ENCODE results near the gene IFFO2.

Gene IFFO2

DNA sequence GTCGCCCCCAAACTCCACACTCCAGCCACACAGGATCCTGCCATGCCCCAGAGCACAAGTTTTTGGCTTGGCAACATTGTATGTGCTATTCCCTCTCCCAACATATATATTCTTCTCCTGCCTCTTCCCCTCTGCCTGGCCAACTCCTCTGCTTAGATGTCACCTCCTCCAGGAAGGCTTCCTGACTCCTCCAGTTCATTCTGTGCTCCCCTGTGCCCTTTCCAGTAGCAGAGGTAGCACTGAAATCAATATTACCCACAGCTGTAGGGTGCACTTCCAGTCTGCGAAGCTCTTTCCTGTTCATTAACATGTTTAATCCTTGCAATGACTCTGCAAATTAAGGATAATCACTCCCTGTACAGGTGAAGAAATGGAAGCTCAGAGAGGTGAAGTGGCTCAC, 75.3 kb downstream of the IFFO2 start:
- H3K27me3 ChIP-seq (ENCODE audit: insufficient read depth, low read length) = no peaks in the 10 kb centered on the region
- no peaks in the 10 kb centered on the region for H3K9me3 ChIP-seq (ENCODE audit: low read length)
- no peak overlapping the region for H2AFZ ChIP-seq (ENCODE audit: low read depth, low read length)
- H3K4me3 ChIP-seq (ENCODE audit: low read length) = no peak overlapping the region
- peaks cover 5% of the 10 kb centered on the region for H3K36me3 ChIP-seq (ENCODE audit: insufficient read depth, low read length)
- peaks cover 6% of the 10 kb centered on the region for H3K4me1 ChIP-seq (ENCODE audit: insufficient read depth, low read length)

DNA sequence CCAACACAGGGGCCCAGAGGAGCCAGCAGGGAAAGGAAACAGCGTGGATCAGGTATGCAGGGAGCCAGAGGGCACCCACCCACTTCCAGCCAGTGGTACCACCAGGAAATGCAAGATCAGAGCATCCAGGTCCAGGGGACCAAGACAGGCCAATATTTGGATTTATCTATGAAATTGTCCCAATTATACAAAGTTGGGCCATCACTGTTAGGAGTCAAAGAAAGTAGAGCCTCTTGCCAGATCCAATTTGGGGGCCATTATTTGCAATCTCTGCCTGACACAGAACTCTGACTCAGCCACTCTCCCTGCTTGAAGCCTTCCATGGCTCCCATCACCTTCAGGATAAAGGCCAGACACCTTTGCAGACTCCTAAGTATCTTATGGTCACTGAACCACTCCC, 75.9 kb downstream of the IFFO2 start:
- peaks cover 5% of the 10 kb centered on the region for H3K36me3 ChIP-seq (ENCODE audit: insufficient read depth, low read length)
- no peak overlapping the region for H3K4me3 ChIP-seq (ENCODE audit: low read length)
- no peaks in the 10 kb centered on the region for H3K9me3 ChIP-seq (ENCODE audit: low read length)
- no peak overlapping the region for H2AFZ ChIP-seq (ENCODE audit: low read depth, low read length)
- H3K4me1 ChIP-seq (ENCODE audit: insufficient read depth, low read length) = peaks cover 6% of the 10 kb centered on the region
- H3K27me3 ChIP-seq (ENCODE audit: insufficient read depth, low read length) = no peaks in the 10 kb centered on the region

- H3K4me3 ChIP-seq (ENCODE audit: low read length) = no peak overlapping the region
- no peak overlapping the region for H2AFZ ChIP-seq (ENCODE audit: low read depth, low read length)
- H3K27me3 ChIP-seq (ENCODE audit: insufficient read depth, low read length) = no peaks in the 10 kb centered on the region
- peaks cover 5% of the 10 kb centered on the region for H3K36me3 ChIP-seq (ENCODE audit: insufficient read depth, low read length)
- H3K9me3 ChIP-seq (ENCODE audit: low read length) = no peaks in the 10 kb centered on the region
- peaks cover 6% of the 10 kb centered on the region for H3K4me1 ChIP-seq (ENCODE audit: insufficient read depth, low read length)
Observed at GRCh38 chr1:18879791-18880309, 76.6 kb downstream of the IFFO2 start.

DNA sequence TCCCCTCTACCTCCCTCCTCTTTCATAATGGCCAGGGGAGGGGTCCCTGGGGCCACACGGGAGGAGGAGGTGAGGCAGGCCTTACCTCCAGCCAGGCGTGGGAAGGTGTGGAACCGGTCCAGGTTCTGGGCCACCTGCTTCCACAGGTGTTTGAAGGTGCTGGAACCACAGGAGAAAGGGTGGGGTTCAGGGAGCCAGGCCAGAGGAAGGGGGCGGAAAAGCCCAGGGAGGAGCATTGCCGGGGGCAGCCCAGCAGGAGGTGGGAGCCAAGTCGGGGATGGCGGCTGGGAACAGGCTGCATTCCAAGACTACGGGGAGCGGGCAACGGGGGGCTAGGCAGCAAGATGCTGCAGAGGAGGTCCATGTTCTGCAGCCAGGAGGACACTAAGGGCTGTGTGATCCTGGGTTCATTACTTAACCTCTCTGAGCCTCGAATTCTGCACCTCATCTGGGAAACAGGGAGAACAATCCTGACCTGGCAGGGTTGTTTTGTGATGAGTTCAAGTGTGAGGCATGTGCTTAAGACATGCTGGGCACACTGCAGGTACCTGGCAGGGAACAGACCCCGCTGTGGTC, 77.2 kb downstream of the IFFO2 start:
- peaks cover 5% of the 10 kb centered on the region for H3K36me3 ChIP-seq (ENCODE audit: insufficient read depth, low read length)
- no peaks in the 10 kb centered on the region for H3K9me3 ChIP-seq (ENCODE audit: low read length)
- H3K4me3 ChIP-seq (ENCODE audit: low read length) = no peak overlapping the region
- H2AFZ ChIP-seq (ENCODE audit: low read depth, low read length) = no peak overlapping the region
- peaks cover 6% of the 10 kb centered on the region for H3K4me1 ChIP-seq (ENCODE audit: insufficient read depth, low read length)
- no peaks in the 10 kb centered on the region for H3K27me3 ChIP-seq (ENCODE audit: insufficient read depth, low read length)

DNA sequence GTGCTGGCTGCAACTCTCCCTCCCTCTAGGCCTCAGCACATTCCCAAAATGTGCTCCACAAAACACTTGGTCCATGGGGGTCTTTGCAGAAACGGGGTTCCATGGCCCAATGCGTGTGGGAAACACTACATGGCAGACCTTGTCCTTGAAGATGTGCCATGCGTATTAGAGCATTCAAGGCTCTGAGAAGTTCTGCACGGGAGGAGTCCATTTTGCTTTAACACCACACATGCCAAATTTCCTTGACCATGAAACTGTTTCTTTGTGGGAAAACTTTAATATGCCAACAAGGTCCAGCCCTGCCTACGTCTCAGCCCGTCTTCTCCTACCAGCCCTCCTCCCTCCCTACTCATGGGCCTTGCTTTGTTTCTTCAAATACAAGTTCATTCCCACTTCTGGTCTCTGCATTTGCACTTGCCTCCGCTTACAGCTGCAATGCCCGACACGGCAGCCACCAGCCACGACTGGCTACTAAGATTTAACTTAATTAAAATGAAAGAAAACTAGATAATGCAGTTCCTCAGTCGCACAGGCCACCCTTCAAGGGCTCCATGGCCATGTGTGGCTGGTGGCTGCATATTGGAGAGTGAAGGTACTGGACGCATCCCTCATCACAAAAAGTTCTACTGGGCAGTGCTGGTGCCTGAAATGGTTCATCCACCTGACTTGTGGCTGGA, 77.8 kb downstream of the IFFO2 start:
- H2AFZ ChIP-seq (ENCODE audit: low read depth, low read length) = no peak overlapping the region
- H3K27me3 ChIP-seq (ENCODE audit: insufficient read depth, low read length) = no peaks in the 10 kb centered on the region
- H3K36me3 ChIP-seq (ENCODE audit: insufficient read depth, low read length) = peaks cover 5% of the 10 kb centered on the region
- H3K9me3 ChIP-seq (ENCODE audit: low read length) = no peaks in the 10 kb centered on the region
- H3K4me3 ChIP-seq (ENCODE audit: low read length) = no peak overlapping the region
- H3K4me1 ChIP-seq (ENCODE audit: insufficient read depth, low read length) = peaks cover 6% of the 10 kb centered on the region

- Histone ChIP-seq H3K4me3 (ENCODE audit: low read length) (no peak overlapping the region), H3K27me3 (ENCODE audit: insufficient read depth, low read length) (no peaks in the 10 kb centered on the region), H3K36me3 (ENCODE audit: insufficient read depth, low read length) (no peaks in the 10 kb centered on the region), H3K9me3 (ENCODE audit: low read length) (no peaks in the 10 kb centered on the region), H2AFZ (ENCODE audit: low read depth, low read length) (no peak overlapping the region), H3K4me1 (ENCODE audit: insufficient read depth, low read length) (peaks cover 6% of the 10 kb centered on the region)
Observed at GRCh38 chr1:18877282-18877681, 79.2 kb downstream of the IFFO2 start.

GRCh38 chr1:18876210-18876609, 80.3 kb downstream of the IFFO2 start:
- Histone ChIP-seq H3K4me3 (ENCODE audit: low read length) (no peak overlapping the region), H3K27me3 (ENCODE audit: insufficient read depth, low read length) (no peaks in the 10 kb centered on the region), H3K36me3 (ENCODE audit: insufficient read depth, low read length) (no peaks in the 10 kb centered on the region), H3K4me1 (ENCODE audit: insufficient read depth, low read length) (peaks cover 6% of the 10 kb centered on the region), H3K9me3 (ENCODE audit: low read length) (no peaks in the 10 kb centered on the region), H2AFZ (ENCODE audit: low read depth, low read length) (no peak overlapping the region)

- H3K27me3 ChIP-seq (ENCODE audit: insufficient read depth, low read length) = no peaks in the 10 kb centered on the region
- H3K36me3 ChIP-seq (ENCODE audit: insufficient read depth, low read length) = no peaks in the 10 kb centered on the region
- no peak overlapping the region for H3K4me3 ChIP-seq (ENCODE audit: low read length)
- H3K4me1 ChIP-seq (ENCODE audit: insufficient read depth, low read length) = peaks cover 6% of the 10 kb centered on the region
- H3K9me3 ChIP-seq (ENCODE audit: low read length) = no peaks in the 10 kb centered on the region
- H2AFZ ChIP-seq (ENCODE audit: low read depth, low read length) = no peak overlapping the region
Observed at GRCh38 chr1:18875796-18876128, 80.7 kb downstream of the IFFO2 start.

- Histone ChIP-seq H2AFZ (ENCODE audit: low read depth, low read length) (no peak overlapping the region), H3K27me3 (ENCODE audit: insufficient read depth, low read length) (no peaks in the 10 kb centered on the region), H3K4me3 (ENCODE audit: low read length) (no peak overlapping the region), H3K4me1 (ENCODE audit: insufficient read depth, low read length) (peaks cover 6% of the 10 kb centered on the region), H3K9me3 (ENCODE audit: low read length) (no peaks in the 10 kb centered on the region), H3K36me3 (ENCODE audit: insufficient read depth, low read length) (no peaks in the 10 kb centered on the region)
Observed at GRCh38 chr1:18875107-18875795, 81.2 kb downstream of the IFFO2 start.

DNA sequence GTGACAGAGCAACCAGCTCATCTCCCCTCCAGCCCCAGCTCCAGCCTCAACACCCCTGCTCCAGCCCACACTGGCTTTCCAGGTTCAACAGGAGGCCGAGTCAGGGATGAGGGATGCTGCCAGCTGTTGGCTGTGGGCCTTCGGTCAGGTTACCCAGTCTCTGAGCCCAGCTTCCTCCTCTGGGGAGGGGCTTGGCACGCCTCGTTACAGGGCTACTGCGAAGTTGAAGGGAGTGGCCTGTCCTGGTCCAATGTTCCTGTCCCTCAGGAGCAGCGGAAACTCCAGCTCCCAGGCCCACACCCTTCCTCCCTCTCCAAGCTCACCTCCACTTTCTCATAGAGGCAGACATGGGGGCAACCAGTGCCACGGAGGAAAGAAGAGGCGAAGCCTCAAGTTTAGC, 81.9 kb downstream of the IFFO2 start:
- Histone ChIP-seq H3K27me3 (ENCODE audit: insufficient read depth, low read length) (no peaks in the 10 kb centered on the region), H3K9me3 (ENCODE audit: low read length) (no peaks in the 10 kb centered on the region), H3K4me1 (ENCODE audit: insufficient read depth, low read length) (peaks cover under 1% of the 10 kb centered on the region), H2AFZ (ENCODE audit: low read depth, low read length) (no peak overlapping the region), H3K36me3 (ENCODE audit: insufficient read depth, low read length) (no peaks in the 10 kb centered on the region), H3K4me3 (ENCODE audit: low read length) (no peak overlapping the region)

DNA sequence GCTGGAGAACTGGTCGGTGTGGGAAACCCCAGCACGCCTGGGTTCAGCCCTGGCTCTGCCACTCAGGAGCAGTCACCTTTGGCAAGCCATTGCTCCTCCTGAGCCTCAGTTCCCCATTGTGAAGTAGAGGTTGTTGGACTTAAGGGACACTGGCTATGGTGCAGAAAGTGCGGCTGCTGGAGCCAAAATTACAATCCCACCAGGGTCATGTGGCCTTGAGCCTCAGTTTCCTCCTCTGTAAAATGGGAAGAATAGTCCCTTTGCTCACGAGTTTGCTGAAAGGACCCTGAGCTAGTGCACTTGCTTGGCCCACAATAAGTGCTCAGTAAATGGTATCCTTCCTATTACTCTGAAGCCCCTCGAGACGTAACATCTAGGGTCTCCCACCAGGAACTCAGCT, 82.4 kb downstream of the IFFO2 start:
- peaks cover 1% of the 10 kb centered on the region for H3K27me3 ChIP-seq (ENCODE audit: insufficient read depth, low read length)
- H3K36me3 ChIP-seq (ENCODE audit: insufficient read depth, low read length) = no peaks in the 10 kb centered on the region
- H2AFZ ChIP-seq (ENCODE audit: low read depth, low read length) = no peak overlapping the region
- H3K4me3 ChIP-seq (ENCODE audit: low read length) = no peak overlapping the region
- H3K4me1 ChIP-seq (ENCODE audit: insufficient read depth, low read length) = no peaks in the 10 kb centered on the region
- H3K9me3 ChIP-seq (ENCODE audit: low read length) = no peaks in the 10 kb centered on the region

DNA sequence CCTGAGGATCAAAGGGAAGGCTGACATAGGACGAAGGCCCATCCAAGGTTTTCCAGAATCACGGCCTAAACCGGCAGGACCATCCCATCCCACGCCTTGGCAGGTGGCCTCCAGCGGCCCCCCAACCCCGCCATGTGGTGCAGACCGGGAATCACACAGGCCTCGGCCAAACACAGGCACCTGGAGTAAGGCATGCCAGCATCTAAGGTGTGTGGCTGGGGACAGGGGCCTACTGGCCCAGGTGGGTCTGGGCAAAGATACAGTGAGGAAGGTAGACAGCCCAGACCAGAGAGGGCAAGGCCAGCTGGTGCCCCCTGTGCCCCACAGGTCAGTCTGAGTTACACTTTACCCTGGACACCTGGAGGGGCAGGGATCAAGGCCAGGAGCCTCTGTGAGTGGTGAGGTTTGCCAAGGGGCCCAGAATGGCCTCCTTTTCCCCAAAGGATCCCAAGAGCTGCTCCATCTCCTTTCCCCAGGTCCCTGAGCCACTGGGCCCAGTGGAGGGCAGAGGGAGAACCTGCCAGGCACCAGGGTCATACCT, 84.3 kb downstream of the IFFO2 start:
- H3K9me3 ChIP-seq (ENCODE audit: low read length) = no peaks in the 10 kb centered on the region
- no peaks in the 10 kb centered on the region for H3K4me1 ChIP-seq (ENCODE audit: insufficient read depth, low read length)
- H3K4me3 ChIP-seq (ENCODE audit: low read length) = no peak overlapping the region
- H2AFZ ChIP-seq (ENCODE audit: low read depth, low read length) = no peak overlapping the region
- H3K27me3 ChIP-seq (ENCODE audit: insufficient read depth, low read length) = peaks cover 2% of the 10 kb centered on the region
- H3K36me3 ChIP-seq (ENCODE audit: insufficient read depth, low read length) = no peaks in the 10 kb centered on the region

DNA sequence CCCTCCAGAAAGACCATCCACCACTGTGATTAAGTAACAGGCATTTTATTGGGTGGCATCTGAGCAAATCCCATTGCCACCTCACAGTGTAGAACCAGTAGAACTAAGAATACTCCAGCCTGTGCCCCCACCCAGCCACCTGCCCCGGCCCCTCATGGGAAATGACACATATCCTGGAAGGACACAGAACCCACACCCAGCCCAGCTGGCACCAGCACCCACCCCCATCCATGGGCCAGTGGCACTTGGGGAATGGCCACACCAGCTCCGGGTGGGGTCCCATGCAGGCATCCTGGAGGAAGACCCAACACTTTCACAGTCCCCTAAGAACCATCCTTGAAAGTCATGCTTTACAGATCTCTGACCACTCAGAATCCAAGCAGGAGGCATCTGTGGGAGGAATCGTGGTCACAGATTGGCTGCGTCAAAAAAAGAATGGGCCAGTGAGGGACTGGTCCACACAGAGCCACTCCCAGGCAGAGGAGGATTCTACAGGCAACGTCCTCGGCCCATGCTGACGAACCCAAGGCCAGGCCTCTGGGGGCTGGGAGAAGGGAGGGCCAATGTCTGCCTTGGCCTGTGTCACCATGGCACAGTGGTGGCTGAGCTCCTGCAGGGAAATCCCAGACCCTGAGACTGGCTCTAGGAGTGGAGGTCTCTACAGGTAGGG, 84.9 kb downstream of the IFFO2 start:
- H3K27me3 ChIP-seq (ENCODE audit: insufficient read depth, low read length) = peaks cover 2% of the 10 kb centered on the region
- no peaks in the 10 kb centered on the region for H3K9me3 ChIP-seq (ENCODE audit: low read length)
- no peak overlapping the region for H3K4me3 ChIP-seq (ENCODE audit: low read length)
- H2AFZ ChIP-seq (ENCODE audit: low read depth, low read length) = no peak overlapping the region
- H3K36me3 ChIP-seq (ENCODE audit: insufficient read depth, low read length) = no peaks in the 10 kb centered on the region
- H3K4me1 ChIP-seq (ENCODE audit: insufficient read depth, low read length) = no peaks in the 10 kb centered on the region
